ENCODE measurements around the gene LRCH1.
"Not testable (repeated sequence)": the region's sequence is repeated elsewhere in the genome, so short reads cannot be mapped to it uniquely, and the experiment has no call there.

Gene LRCH1

DNA sequence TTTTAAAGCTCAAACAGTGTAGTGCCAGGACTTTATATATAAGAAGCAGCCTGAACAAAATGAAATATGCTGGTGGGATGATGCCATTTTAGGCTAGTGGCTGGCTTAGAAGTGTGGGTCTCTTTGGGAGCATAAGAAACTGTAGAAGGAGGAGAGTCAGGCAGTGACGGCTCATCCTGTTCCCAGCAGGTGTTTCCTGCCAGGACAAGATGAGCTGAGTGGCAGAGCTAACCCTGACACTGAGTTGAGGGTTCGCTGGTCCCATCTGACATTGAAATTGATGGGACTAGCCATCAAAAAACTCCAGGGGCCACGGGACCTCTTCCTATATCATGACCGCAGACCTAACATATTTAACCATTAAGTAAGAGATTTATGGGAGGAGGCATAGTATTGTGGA lies 192.7 kb downstream of the LRCH1 start:
- Histone ChIP-seq H3K9ac (ENCODE audit: low read depth, low read length) (no peak overlapping the region), H3K36me3 (ENCODE audit: control insufficient read depth, insufficient read depth, low read length) (no peaks in the 10 kb centered on the region), H3K4me1 (ENCODE audit: control insufficient read depth, insufficient read depth, low read length) (no peaks in the 10 kb centered on the region), H3K27me3 (ENCODE audit: control insufficient read depth, insufficient read depth, low read length) (no peaks in the 10 kb centered on the region), H3K4me3 (ENCODE audit: low read depth, low read length) (no peak overlapping the region), H3K9me3 (ENCODE audit: control insufficient read depth, insufficient read depth, low read length) (no peaks in the 10 kb centered on the region)

DNA sequence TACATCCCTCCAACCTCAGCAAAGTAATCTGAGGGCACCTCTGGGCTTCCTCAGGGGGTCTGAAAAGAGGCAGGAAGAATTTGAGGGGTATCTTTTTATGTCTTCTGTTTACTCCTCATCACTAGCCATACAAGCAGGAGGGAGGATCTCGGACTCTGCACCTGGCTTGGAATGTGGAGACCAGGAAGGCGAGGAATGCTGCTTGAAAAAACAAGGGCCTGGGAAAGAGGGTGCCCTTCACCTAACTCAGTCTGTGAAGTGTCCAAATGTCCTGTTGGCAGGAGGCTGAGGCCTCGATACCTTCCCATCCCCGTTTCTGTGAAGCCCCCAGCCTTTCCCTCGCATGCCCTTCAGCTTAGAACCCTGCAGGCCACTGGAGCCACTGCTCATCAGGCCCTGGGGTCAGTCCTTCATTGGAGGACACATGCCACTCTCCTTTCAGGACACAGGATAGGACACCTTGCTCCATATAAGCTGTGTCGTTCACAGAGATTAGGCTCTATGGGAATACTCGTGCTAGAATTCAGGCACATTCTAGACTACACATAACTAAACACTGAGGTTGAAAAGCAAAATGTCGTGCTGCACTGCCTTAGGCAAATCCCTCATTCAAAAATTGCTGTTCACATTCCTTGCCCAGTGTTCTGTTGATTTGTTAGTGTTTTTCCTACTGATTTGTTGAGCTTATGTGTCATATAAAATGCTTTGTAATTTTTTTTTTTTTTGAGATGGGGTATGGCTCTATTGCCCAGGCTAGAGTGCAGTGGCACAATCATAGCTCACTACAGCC lies 194.3 kb downstream of the LRCH1 start:
- Histone ChIP-seq H3K36me3 (ENCODE audit: control insufficient read depth, insufficient read depth, low read length) (no peaks in the 10 kb centered on the region), H3K4me3 (ENCODE audit: low read depth, low read length) (no peak overlapping the region)

DNA sequence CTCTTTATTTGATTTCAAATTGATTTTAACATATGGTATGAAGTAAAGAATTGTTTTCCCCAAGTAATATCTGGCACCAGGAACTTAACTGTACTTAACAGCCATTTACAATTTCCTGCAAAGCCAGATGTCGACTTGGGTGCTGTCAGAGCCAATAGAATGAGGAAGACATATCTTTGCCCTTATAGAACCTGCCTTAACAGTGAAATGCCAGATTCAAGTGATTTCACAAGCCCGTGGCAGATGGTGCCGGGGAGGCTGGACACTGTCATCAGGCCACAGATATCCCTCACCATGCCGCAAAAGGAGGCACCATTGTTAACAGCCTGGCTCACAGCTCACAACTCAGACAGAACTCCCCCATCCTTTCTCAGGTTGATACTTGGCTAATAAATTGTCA lies 195.3 kb downstream of the LRCH1 start:
- H3K36me3 ChIP-seq (ENCODE audit: control insufficient read depth, insufficient read depth, low read length): no peaks in the 10 kb centered on the region
- H3K9me3 ChIP-seq (ENCODE audit: control insufficient read depth, insufficient read depth, low read length): no peaks in the 10 kb centered on the region
- H3K27me3 ChIP-seq (ENCODE audit: control insufficient read depth, insufficient read depth, low read length): no peaks in the 10 kb centered on the region
- no peak overlapping the region for H3K9ac ChIP-seq (ENCODE audit: low read depth, low read length)
- H3K4me3 ChIP-seq (ENCODE audit: low read depth, low read length): no peak overlapping the region
- H3K4me1 ChIP-seq (ENCODE audit: control insufficient read depth, insufficient read depth, low read length): no peaks in the 10 kb centered on the region

More for the DNA sequence above, 194.3 kb downstream of the LRCH1 start:
- Histone ChIP-seq H3K9ac (ENCODE audit: low read depth, low read length) (no peak overlapping the region), H3K27me3 (ENCODE audit: control insufficient read depth, insufficient read depth, low read length) (no peaks in the 10 kb centered on the region), H3K9me3 (ENCODE audit: control insufficient read depth, insufficient read depth, low read length) (no peaks in the 10 kb centered on the region), H3K4me1 (ENCODE audit: control insufficient read depth, insufficient read depth, low read length) (no peaks in the 10 kb centered on the region)

DNA sequence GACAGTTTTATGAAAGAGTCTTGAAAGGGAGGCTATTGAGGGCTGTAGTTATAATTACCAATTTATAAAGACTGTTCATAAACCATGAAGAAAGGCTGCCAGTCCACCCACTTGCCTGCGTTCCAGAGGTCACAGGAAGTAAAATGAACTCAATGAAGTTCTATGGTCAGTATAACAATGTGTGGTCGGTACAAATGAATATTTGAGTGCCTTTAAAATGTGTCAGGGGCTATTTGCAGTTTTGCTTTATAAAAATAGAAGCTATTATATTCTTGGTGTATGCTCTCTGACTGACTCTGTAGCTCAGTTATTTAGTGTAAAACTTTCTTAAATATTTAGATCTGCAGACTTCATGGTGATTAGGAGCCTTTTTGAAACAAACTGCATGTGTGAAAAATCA lies 197.0 kb downstream of the LRCH1 start:
- no peaks in the 10 kb centered on the region for H3K36me3 ChIP-seq (ENCODE audit: control insufficient read depth, insufficient read depth, low read length)
- H3K9ac ChIP-seq (ENCODE audit: low read depth, low read length): no peak overlapping the region
- no peak overlapping the region for H3K4me3 ChIP-seq (ENCODE audit: low read depth, low read length)
- H3K4me1 ChIP-seq (ENCODE audit: control insufficient read depth, insufficient read depth, low read length): no peaks in the 10 kb centered on the region
- no peaks in the 10 kb centered on the region for H3K27me3 ChIP-seq (ENCODE audit: control insufficient read depth, insufficient read depth, low read length)
- H3K9me3 ChIP-seq (ENCODE audit: control insufficient read depth, insufficient read depth, low read length): no peaks in the 10 kb centered on the region

DNA sequence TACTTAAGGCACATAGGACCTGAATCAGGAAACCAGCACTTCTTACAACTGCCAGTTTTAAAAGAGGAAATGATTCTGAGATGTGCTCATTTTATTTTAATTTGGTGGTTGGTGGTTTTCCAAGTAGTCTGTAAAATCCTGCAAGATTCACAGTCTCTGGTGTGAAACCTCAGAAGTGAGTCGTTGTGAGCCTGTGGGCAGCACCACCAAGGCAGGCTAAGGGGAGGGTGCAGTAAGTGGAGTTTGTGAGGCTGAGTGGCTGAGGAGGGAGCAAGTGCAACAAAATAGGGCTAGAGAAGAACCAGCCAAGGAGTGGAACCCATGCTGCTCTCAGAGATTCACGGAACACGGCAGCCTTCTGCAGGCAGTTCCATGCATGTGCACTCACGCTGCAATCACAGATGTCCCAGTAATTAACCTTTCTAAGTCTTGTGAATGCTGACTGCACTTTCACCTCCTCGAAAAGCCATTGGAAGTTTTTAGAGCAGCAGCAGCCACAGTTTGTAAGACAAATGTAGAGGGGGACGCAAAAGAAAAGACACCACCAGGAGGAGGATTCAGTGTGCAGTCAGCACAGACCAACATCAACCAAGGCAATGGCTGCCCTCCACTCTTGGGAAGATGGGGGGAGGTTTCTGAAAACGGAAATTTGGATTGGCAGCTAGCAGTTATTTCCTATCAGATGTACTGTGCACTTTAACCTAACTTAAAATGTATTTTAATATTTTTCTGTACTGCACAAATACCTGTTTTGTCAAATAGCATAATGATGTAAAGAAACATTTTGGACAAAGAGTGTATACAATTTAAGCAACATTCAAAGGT lies 199.1 kb downstream of the LRCH1 start:
- H3K36me3 ChIP-seq (ENCODE audit: control insufficient read depth, insufficient read depth, low read length): no peaks in the 10 kb centered on the region
- no peak overlapping the region for H3K4me3 ChIP-seq (ENCODE audit: low read depth, low read length)
- no peaks in the 10 kb centered on the region for H3K27me3 ChIP-seq (ENCODE audit: control insufficient read depth, insufficient read depth, low read length)
- H3K4me1 ChIP-seq (ENCODE audit: control insufficient read depth, insufficient read depth, low read length): peaks cover 1% of the 10 kb centered on the region
- no peak overlapping the region for H3K9ac ChIP-seq (ENCODE audit: low read depth, low read length)
- no peaks in the 10 kb centered on the region for H3K9me3 ChIP-seq (ENCODE audit: control insufficient read depth, insufficient read depth, low read length)

DNA sequence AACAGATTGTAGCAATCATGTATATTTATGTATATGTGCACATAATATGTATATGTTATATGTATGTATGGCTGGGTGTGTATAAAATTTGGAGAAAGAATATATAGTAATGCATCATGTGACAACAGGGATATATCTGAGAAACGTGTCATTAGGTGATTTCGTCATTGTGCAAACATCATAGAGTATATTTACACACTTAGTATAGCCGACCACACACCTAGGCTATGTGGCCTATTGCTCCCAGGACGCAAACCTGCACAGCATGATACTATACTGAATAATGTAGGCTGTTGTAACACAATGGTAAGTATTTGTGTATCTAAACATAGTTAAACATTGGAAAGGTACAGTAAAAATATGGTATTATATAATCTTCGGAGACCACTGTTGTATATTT lies 200.2 kb downstream of the LRCH1 start:
- no peaks in the 10 kb centered on the region for H3K27me3 ChIP-seq (ENCODE audit: control insufficient read depth, insufficient read depth, low read length)
- no peaks in the 10 kb centered on the region for H3K9me3 ChIP-seq (ENCODE audit: control insufficient read depth, insufficient read depth, low read length)
- H3K9ac ChIP-seq (ENCODE audit: low read depth, low read length): no peak overlapping the region
- no peaks in the 10 kb centered on the region for H3K36me3 ChIP-seq (ENCODE audit: control insufficient read depth, insufficient read depth, low read length)
- H3K4me3 ChIP-seq (ENCODE audit: low read depth, low read length): no peak overlapping the region
- peaks cover 3% of the 10 kb centered on the region for H3K4me1 ChIP-seq (ENCODE audit: control insufficient read depth, insufficient read depth, low read length)

DNA sequence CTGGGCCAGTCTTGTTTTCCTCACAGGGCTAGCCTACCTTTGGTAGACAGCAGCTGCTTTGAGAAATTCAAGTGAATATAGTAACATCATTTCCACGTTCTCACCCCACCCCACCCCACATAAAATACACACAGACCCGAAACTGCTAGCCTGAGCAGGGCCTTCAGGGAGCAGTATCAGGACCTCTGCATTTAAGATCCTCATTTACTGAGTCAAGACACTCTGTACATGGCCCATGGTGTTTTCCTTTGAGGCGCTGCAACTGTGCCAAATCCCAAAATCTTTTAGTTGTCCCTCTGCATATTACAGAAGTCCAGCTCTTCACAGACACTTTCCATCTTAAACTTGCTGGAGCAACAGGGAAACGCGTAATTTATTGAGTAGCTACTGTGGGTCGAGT lies 200.9 kb downstream of the LRCH1 start:
- peaks cover 3% of the 10 kb centered on the region for H3K4me1 ChIP-seq (ENCODE audit: control insufficient read depth, insufficient read depth, low read length)
- no peaks in the 10 kb centered on the region for H3K9me3 ChIP-seq (ENCODE audit: control insufficient read depth, insufficient read depth, low read length)
- H3K4me3 ChIP-seq (ENCODE audit: low read depth, low read length): no peak overlapping the region
- H3K27me3 ChIP-seq (ENCODE audit: control insufficient read depth, insufficient read depth, low read length): no peaks in the 10 kb centered on the region
- H3K36me3 ChIP-seq (ENCODE audit: control insufficient read depth, insufficient read depth, low read length): no peaks in the 10 kb centered on the region
- no peak overlapping the region for H3K9ac ChIP-seq (ENCODE audit: low read depth, low read length)

DNA sequence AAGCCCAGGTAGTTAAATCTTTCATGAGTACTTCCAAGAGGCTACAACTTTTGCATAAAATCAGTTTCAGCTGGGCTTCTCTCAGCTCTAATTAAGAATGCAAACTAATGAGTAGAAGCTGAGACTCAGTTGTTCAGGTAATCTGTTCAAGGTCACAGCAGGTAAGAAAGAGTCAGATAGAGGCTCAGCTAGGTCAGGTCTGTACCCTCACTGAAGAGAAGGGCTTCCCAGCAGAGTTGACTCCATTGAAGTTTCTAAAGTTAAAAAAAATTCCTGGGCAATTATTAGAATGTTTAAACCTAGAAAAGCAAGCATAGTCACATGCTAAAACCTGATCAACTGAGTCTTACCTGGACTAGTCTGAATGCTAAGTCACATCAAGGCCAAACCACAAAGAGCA lies 201.8 kb downstream of the LRCH1 start:
- Histone ChIP-seq H3K9ac (ENCODE audit: low read depth, low read length) (no peak overlapping the region), H3K27me3 (ENCODE audit: control insufficient read depth, insufficient read depth, low read length) (no peaks in the 10 kb centered on the region), H3K9me3 (ENCODE audit: control insufficient read depth, insufficient read depth, low read length) (no peaks in the 10 kb centered on the region), H3K4me1 (ENCODE audit: control insufficient read depth, insufficient read depth, low read length) (peaks cover 3% of the 10 kb centered on the region), H3K4me3 (ENCODE audit: low read depth, low read length) (no peak overlapping the region), H3K36me3 (ENCODE audit: control insufficient read depth, insufficient read depth, low read length) (no peaks in the 10 kb centered on the region)

DNA sequence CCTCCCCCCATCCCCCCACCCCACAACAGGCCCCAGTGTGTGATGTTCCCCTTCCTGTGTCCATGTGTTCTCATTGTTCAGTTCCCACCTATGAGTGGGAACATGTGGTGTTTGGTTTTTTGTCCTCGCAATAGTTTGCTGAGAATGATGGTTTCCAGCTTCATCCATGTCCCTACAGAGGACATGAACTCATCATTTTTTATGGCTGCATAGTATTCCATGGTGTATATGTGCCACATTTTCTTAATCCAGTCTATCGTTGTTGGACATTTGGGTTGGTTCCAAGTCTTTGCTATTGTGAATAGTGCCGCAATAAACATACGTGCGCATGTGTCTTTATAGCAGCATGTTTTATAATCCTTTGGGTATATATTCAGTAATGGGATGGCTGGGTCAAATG lies 202.5 kb downstream of the LRCH1 start:
- H3K4me3 ChIP-seq (ENCODE audit: low read depth, low read length); H3K4me1 ChIP-seq (ENCODE audit: control insufficient read depth, insufficient read depth, low read length); H3K36me3 ChIP-seq (ENCODE audit: control insufficient read depth, insufficient read depth, low read length); H3K27me3 ChIP-seq (ENCODE audit: control insufficient read depth, insufficient read depth, low read length); H3K9ac ChIP-seq (ENCODE audit: low read depth, low read length); H3K9me3 ChIP-seq (ENCODE audit: control insufficient read depth, insufficient read depth, low read length): not testable (repeated sequence)

DNA sequence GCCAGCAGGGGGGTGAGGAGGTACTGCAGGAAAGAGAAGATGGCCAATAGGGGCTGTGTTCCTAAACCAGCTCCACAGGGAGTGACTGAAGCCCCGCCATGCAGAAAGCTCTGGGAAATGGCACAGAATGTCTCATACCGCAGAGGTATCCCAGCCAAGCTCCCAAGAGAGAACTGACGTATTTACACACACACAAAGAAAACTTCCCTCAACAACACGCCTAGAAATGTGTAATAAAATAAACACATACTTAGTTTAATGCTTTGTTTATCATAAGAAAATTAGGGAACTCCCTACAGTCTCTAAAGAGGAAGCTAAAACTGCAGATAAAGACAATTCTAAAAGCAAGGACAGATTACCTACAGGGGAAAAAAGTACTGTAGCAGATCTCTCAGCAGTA lies 204.0 kb downstream of the LRCH1 start:
- H3K9me3 ChIP-seq (ENCODE audit: control insufficient read depth, insufficient read depth, low read length): no peaks in the 10 kb centered on the region
- H3K4me3 ChIP-seq (ENCODE audit: low read depth, low read length): no peak overlapping the region

DNA sequence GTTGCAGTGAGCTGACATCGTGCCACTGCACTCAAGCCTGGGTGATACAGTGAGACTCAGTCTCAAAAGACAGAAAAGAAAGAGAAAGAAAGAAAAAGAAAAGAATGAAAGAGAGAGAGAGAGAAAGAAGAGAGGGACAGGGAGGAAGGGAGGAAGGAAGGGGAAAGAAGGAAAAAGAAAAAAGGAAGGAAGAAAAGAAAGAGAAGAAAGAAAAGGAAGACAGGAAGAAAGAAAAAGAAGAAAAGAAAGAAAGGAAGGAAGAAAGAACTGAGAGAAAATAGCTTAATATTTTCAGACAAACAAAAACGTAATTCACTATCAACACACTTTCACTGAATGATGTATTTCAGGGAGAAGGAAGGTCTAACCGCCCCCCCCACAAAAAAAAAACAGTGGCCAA lies 204.7 kb downstream of the LRCH1 start:
- H3K9me3 ChIP-seq (ENCODE audit: control insufficient read depth, insufficient read depth, low read length): no peaks in the 10 kb centered on the region
- H3K36me3 ChIP-seq (ENCODE audit: control insufficient read depth, insufficient read depth, low read length): no peaks in the 10 kb centered on the region
- H3K9ac ChIP-seq (ENCODE audit: low read depth, low read length): no peak overlapping the region
- no peak overlapping the region for H3K4me3 ChIP-seq (ENCODE audit: low read depth, low read length)
- no peaks in the 10 kb centered on the region for H3K27me3 ChIP-seq (ENCODE audit: control insufficient read depth, insufficient read depth, low read length)
- H3K4me1 ChIP-seq (ENCODE audit: control insufficient read depth, insufficient read depth, low read length): peaks cover 3% of the 10 kb centered on the region

More for the DNA sequence above, 204.0 kb downstream of the LRCH1 start:
- Histone ChIP-seq H3K4me1 (ENCODE audit: control insufficient read depth, insufficient read depth, low read length) (peaks cover 3% of the 10 kb centered on the region), H3K27me3 (ENCODE audit: control insufficient read depth, insufficient read depth, low read length) (no peaks in the 10 kb centered on the region), H3K36me3 (ENCODE audit: control insufficient read depth, insufficient read depth, low read length) (no peaks in the 10 kb centered on the region), H3K9ac (ENCODE audit: low read depth, low read length) (no peak overlapping the region)

DNA sequence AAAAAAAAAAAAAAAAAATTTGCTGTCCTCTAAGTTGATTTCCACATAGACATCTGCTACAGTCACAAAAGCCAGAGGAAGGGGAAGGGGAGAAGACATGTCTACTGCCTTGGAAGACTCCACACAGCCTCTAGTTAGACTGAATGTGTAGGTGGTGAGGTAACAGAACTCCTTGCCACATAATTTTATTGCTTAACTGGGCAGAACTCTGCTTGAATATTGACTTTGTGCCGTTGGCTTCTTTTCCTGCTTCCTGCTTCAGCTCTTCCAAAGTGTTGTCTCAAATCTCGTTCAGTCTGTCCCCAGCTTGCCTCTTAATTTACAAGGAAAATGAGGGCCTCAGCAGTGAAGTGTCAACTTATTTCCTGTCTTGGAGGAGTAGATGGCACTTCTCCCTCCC lies 206.9 kb downstream of the LRCH1 start:
- H3K9me3 ChIP-seq (ENCODE audit: control insufficient read depth, insufficient read depth, low read length): no peaks in the 10 kb centered on the region
- no peaks in the 10 kb centered on the region for H3K27me3 ChIP-seq (ENCODE audit: control insufficient read depth, insufficient read depth, low read length)
- H3K4me3 ChIP-seq (ENCODE audit: low read depth, low read length): no peak overlapping the region
- H3K36me3 ChIP-seq (ENCODE audit: control insufficient read depth, insufficient read depth, low read length): no peaks in the 10 kb centered on the region
- peaks cover 3% of the 10 kb centered on the region for H3K4me1 ChIP-seq (ENCODE audit: control insufficient read depth, insufficient read depth, low read length)
- no peak overlapping the region for H3K9ac ChIP-seq (ENCODE audit: low read depth, low read length)

Data from iPS-15b (cell line).